ENCODE data around the gene CYB5R4.

The CYB5R4 gene

GRCh38 chr6:83908813-83909212 is 49.3 kb downstream of the CYB5R4 start:
- CTCF ChIA-PET = no interaction called here
- no peak for DNase-seq (ENCODE audit: low read depth, low spot score)
- H3K4me3 ChIP-seq (ENCODE audit: low read depth, low read length) = no peak overlapping the region
- TF ChIP-seq CTCF (IDR thresholded peaks at IDR 0.05; ENCODE audit: insufficient read depth, low read length, missing control alignments) = no peak
- POLR2A ChIA-PET = no interaction called here

- CTCF ChIA-PET = no interaction called here
Measured at GRCh38 chr6:83911278-83911677, 51.8 kb downstream of the CYB5R4 start.

GRCh38 chr6:83914953-83915352 is 55.5 kb downstream of the CYB5R4 start:
- ChIA-PET POLR2A (no interaction called here), CTCF (interaction anchor here (1.0 to 1.2 kb wide), 2 partner anchors 29 to 313 kb away, joined by 3 read pairs; partner anchors contain the start of gene CEP162)
- no peak overlapping the region for H3K4me3 ChIP-seq (ENCODE audit: low read depth, low read length)
- TF ChIP-seq CTCF (IDR thresholded peaks at IDR 0.05; ENCODE audit: insufficient read depth, low read length, missing control alignments) = no peak
- no peak for DNase-seq (ENCODE audit: low read depth, low spot score)

More at GRCh38 chr6:83911278-83911677, 51.8 kb downstream of the CYB5R4 start:
- DNase-seq (ENCODE audit: low read depth, low spot score) = no peak
- no peak for TF ChIP-seq CTCF (IDR thresholded peaks at IDR 0.05; ENCODE audit: insufficient read depth, low read length, missing control alignments)
- H3K4me3 ChIP-seq (ENCODE audit: low read depth, low read length) = no peak overlapping the region
- POLR2A ChIA-PET = no interaction called here

- H3K4me3 ChIP-seq (ENCODE audit: low read depth, low read length) = no peak overlapping the region
- TF ChIP-seq CTCF (IDR thresholded peaks at IDR 0.05; ENCODE audit: insufficient read depth, low read length, missing control alignments) = no peak
Measured at GRCh38 chr6:83917001-83917400, 57.5 kb downstream of the CYB5R4 start.

GRCh38 chr6:83920017-83920416 is 60.5 kb downstream of the CYB5R4 start:
- ChIA-PET CTCF (interaction anchor here (1.2 kb wide), 1 partner anchor 1404 kb away, joined by 4 read pairs; no protein-coding TSS in a partner anchor), POLR2A (no interaction called here)
- DNase-seq (ENCODE audit: low read depth, low spot score) = peak; percentile 64
- no peak overlapping the region for H3K4me3 ChIP-seq (ENCODE audit: low read depth, low read length)
- TF ChIP-seq CTCF (IDR thresholded peaks at IDR 0.05; ENCODE audit: insufficient read depth, low read length, missing control alignments) = no peak

More at GRCh38 chr6:83917001-83917400, 57.5 kb downstream of the CYB5R4 start:
- ChIA-PET CTCF (no interaction called here), POLR2A (no interaction called here)
- no peak for DNase-seq (ENCODE audit: low read depth, low spot score)

GRCh38 chr6:83921315-83921714 is 61.8 kb downstream of the CYB5R4 start:
- H3K4me3 ChIP-seq (ENCODE audit: low read depth, low read length) = no peak overlapping the region
- no peak for DNase-seq (ENCODE audit: low read depth, low spot score)
- ChIA-PET POLR2A (no interaction called here), CTCF (no interaction called here)
- no peak for TF ChIP-seq CTCF (IDR thresholded peaks at IDR 0.05; ENCODE audit: insufficient read depth, low read length, missing control alignments)

Measured in AG04449 (cell line).